ENCODE measurements around the gene RNF13. TPM values are rescaled to one million over a fixed set of nuclear protein-coding genes. Genes with fewer than 3 reads are reported as not detected.
"Not testable (repeated sequence)": the region's sequence is repeated elsewhere in the genome, so short reads cannot be mapped to it uniquely, and the experiment has no call there.

The RNF13 gene
- polyA plus RNA-seq, 6 donors from 2014 or later, result 162 to 235 (median 220) TPM

DNA sequence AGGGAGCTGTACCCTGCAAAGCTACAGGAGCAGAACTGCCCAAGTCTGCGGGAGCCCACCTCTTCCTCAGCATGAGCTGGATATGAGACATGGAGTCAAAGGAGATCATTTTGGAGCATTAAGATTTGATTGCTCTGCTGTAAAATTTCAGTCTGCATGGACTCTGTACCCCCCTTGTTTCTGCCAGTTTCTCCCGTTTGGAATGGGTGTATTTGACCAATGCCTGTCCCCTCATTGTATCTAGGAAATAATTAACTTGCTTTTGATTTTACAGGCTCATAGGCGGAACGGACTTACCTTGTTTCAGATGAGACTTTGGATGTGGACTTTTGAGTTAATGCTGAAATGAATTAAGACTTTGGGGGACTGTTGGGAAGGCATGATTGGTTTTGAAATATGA, 18.3 kb downstream of the RNF13 start:
- H3K9me3 Mint-ChIP-seq, result peaks cover 9 to 64% (median 55%) of the 10 kb centered on the region in 7 donors
- peaks cover 21 to 32% of the 10 kb centered on the region in 2 donors for H3K36me3 Mint-ChIP-seq
- peaks cover 8 to 17% (median 13%) of the 10 kb centered on the region in 3 donors for H3K4me1 Mint-ChIP-seq
- no peaks in the 10 kb centered on the region for H3K27me3 Mint-ChIP-seq
- ATAC-seq (ENCODE audit: low read depth in 2 of 2) (no peak), DNase-seq (no peak)
- H3K27ac Mint-ChIP-seq, result peak overlapping the region in 1 of 6 donors; percentile 15
- H3K4me3 Mint-ChIP-seq, result no peak overlapping the region

- Mint-ChIP-seq H3K27ac (no peak overlapping the region), H3K9me3 (peaks cover 9 to 71% (median 61%) of the 10 kb centered on the region in 7 donors), H3K36me3 (peaks cover 21 to 38% of the 10 kb centered on the region in 2 donors), H3K4me3 (no peak overlapping the region), H3K27me3 (no peaks in the 10 kb centered on the region), H3K4me1 (peaks cover 6 to 13% (median 10%) of the 10 kb centered on the region in 3 donors)
- ATAC-seq (ENCODE audit: low read depth in 2 of 2) (no peak), DNase-seq (no peak)
Observed at GRCh38 chr3:149832086-149832485, 19.1 kb downstream of the RNF13 start.

- Mint-ChIP-seq H3K4me1 (peaks cover 6 to 10% (median 7%) of the 10 kb centered on the region in 3 donors), H3K27ac (no peak overlapping the region), H3K9me3 (peaks cover 9 to 82% (median 70%) of the 10 kb centered on the region in 7 donors)
Observed at GRCh38 chr3:149833241-149833640, 20.2 kb downstream of the RNF13 start.

GRCh38 chr3:149838491-149838890, 25.5 kb downstream of the RNF13 start:
- not testable (repeated sequence) for H3K27ac Mint-ChIP-seq; DNase-seq; H3K4me3 Mint-ChIP-seq; ATAC-seq (ENCODE audit: low read depth in 2 of 2); H3K27me3 Mint-ChIP-seq
- Mint-ChIP-seq H3K36me3 (peaks cover 24 to 39% of the 10 kb centered on the region in 2 donors), H3K4me1 (peaks cover 30 to 34% (median 30%) of the 10 kb centered on the region in 3 donors), H3K9me3 (peaks cover 4 to 55% (median 41%) of the 10 kb centered on the region in 7 donors)

More at GRCh38 chr3:149833241-149833640, 20.2 kb downstream of the RNF13 start:
- ATAC-seq (ENCODE audit: low read depth in 2 of 2), result no peak
- Mint-ChIP-seq H3K27me3 (no peaks in the 10 kb centered on the region), H3K36me3 (peaks cover 29 to 49% of the 10 kb centered on the region in 2 donors), H3K4me3 (no peak overlapping the region)
- DNase-seq, result no peak

DNA sequence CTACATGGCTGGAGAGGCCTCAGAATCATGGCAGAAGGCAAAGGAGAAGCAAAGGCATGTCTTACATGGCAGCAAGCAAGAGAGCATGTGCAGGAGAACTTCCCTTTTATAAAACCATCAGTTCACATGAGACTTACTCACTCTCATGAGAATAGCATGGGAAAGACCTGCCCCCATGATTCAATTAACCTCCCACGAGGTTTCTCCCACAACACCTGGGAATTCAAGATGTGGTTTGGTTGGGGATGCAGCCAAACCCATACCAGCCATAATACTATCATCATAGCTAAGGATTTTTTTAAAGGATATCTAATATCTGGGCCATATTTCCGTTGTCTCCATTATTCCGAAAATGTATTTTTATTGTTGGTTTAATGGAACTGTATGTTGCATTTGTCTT, 26.5 kb downstream of the RNF13 start:
- H3K27ac Mint-ChIP-seq; DNase-seq; H3K27me3 Mint-ChIP-seq; ATAC-seq (ENCODE audit: low read depth in 2 of 2): not testable (repeated sequence)
- Mint-ChIP-seq H3K9me3 (peaks cover 4 to 46% (median 34%) of the 10 kb centered on the region in 7 donors), H3K4me1 (peaks cover 36 to 44% (median 37%) of the 10 kb centered on the region in 3 donors), H3K4me3 (peak overlapping the region in 1 of 8 donors; percentile 21), H3K36me3 (peaks cover 23 to 38% of the 10 kb centered on the region in 2 donors)

DNA sequence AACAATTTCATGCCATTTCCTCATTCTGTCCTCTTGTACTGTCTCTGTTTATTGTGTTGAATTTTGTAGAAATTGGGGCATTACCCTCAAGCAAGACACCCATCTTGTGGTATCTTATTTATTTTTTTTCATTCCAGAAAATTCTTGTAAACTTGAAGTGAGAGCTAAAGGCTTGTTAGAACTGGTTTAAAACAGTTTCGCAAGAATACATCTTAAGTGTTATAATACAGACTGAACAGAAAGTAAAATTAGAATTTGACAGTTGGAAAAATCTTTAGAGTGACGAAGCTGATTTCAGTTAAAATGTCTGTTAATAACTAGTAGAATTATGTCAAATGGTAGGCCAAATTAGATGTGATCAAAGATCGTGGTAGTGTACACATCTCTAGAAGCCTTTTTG, 26.9 kb downstream of the RNF13 start:
- ATAC-seq (ENCODE audit: low read depth in 2 of 2), result no peak
- Mint-ChIP-seq H3K4me1 (peaks cover 38 to 48% (median 39%) of the 10 kb centered on the region in 3 donors), H3K4me3 (peak overlapping the region in 1 of 8 donors; percentile 21)

DNA sequence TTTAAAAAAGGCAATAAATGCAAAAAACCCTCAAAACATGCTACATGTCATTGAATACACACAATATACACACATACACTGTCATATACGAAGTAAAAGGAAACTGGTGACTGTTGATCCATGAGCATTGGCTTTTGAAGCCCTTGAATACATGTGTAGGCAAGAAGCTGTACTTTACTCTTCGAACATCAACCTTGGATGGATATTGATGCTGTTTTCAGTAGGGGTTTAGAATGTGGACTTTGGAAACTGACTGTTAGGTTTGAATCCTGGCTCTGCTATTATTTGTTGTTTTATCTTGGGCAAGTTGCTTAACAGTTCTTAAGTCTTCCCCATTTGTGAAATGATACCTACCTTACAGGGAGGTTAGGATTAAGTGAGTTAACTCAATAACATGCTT, 30.5 kb downstream of the RNF13 start:
- no peak for DNase-seq
- H3K4me1 Mint-ChIP-seq, result peaks cover 53 to 65% (median 55%) of the 10 kb centered on the region in 3 donors
- H3K27me3 Mint-ChIP-seq, result no peaks in the 10 kb centered on the region
- H3K27ac Mint-ChIP-seq, result peak overlapping the region in 1 of 6 donors; percentile 61
- H3K36me3 Mint-ChIP-seq, result peaks cover 26 to 34% of the 10 kb centered on the region in 2 donors
- no peak overlapping the region for H3K4me3 Mint-ChIP-seq
- H3K9me3 Mint-ChIP-seq, result peaks cover 4 to 11% (median 6%) of the 10 kb centered on the region in 7 donors
- ATAC-seq (ENCODE audit: low read depth in 2 of 2), result no peak

More for the DNA sequence above, 26.9 kb downstream of the RNF13 start:
- H3K9me3 Mint-ChIP-seq, result peaks cover under 1 to 42% (median 30%) of the 10 kb centered on the region in 7 donors
- no peaks in the 10 kb centered on the region for H3K27me3 Mint-ChIP-seq
- peak overlapping the region in 2 of 6 donors; percentile 21 to 34 for H3K27ac Mint-ChIP-seq
- peaks cover 19 to 34% of the 10 kb centered on the region in 2 donors for H3K36me3 Mint-ChIP-seq
- no peak for DNase-seq

- no peak overlapping the region for H3K4me3 Mint-ChIP-seq
- peaks cover 55 to 69% (median 58%) of the 10 kb centered on the region in 3 donors for H3K4me1 Mint-ChIP-seq
- no peak for DNase-seq
- no peak for ATAC-seq (ENCODE audit: low read depth in 2 of 2)
- peak overlapping the region in 2 of 6 donors; percentile 36 to 61 for H3K27ac Mint-ChIP-seq
- H3K9me3 Mint-ChIP-seq, result peaks cover 4 to 11% (median 6%) of the 10 kb centered on the region in 7 donors
- peaks cover 29 to 35% of the 10 kb centered on the region in 2 donors for H3K36me3 Mint-ChIP-seq
- no peaks in the 10 kb centered on the region for H3K27me3 Mint-ChIP-seq
Observed at GRCh38 chr3:149844091-149844490, 31.1 kb downstream of the RNF13 start.

DNA sequence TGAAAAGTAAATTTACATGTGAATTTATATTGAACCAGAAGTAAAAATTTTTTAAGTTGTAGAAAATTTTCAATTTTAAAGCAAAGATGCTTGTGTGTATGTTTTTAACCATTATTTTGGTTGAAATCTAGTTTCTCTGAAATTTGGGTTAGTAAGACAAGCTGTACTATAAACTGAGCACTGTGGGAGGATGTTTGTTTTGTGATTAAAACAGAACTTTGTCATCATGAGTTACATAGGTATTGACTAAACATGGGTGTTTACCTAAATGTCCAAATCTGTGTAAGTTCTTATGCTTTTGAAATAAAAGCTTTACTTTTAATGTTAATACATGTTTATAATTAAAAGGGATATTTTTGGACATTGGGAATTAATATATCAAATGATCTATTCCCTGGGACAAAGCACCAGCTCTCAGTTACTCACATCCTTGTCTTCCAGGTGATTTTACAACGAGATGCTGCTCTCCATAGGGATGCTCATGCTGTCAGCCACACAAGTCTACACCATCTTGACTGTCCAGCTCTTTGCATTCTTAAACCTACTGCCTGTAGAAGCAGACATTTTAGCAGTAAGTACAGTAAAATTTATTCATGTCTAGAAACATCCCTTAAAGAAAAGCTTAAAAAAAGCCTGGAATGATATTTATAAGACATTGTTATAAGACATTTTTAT, 32.7 kb downstream of the RNF13 start:
- no peak overlapping the region for H3K4me3 Mint-ChIP-seq
- no peaks in the 10 kb centered on the region for H3K27me3 Mint-ChIP-seq
- H3K27ac Mint-ChIP-seq, result peak overlapping the region in 1 of 6 donors; percentile 16
- H3K36me3 Mint-ChIP-seq, result peaks cover 22 to 32% of the 10 kb centered on the region in 2 donors
- ATAC-seq (ENCODE audit: low read depth in 2 of 2), result no peak
- peaks cover 0 to 6% (median 0%) of the 10 kb centered on the region in 7 donors for H3K9me3 Mint-ChIP-seq
- H3K4me1 Mint-ChIP-seq, result peaks cover 45 to 59% (median 48%) of the 10 kb centered on the region in 3 donors
- no peak for DNase-seq

GRCh38 chr3:149848238-149848637, 35.2 kb downstream of the RNF13 start:
- peaks cover 0 to 6% (median 0%) of the 10 kb centered on the region in 7 donors for H3K9me3 Mint-ChIP-seq
- peaks cover 35 to 51% (median 40%) of the 10 kb centered on the region in 3 donors for H3K4me1 Mint-ChIP-seq
- no peak overlapping the region for H3K4me3 Mint-ChIP-seq
- no peaks in the 10 kb centered on the region for H3K27me3 Mint-ChIP-seq
- peak overlapping the region in 5 of 6 donors; percentile 10 to 67 (median 56) for H3K27ac Mint-ChIP-seq
- ATAC-seq (ENCODE audit: low read depth in 2 of 2), result peak in 1 of 2 donors; percentile 58
- peaks cover 30 to 32% of the 10 kb centered on the region in 2 donors for H3K36me3 Mint-ChIP-seq
- no peak for DNase-seq

GRCh38 chr3:149848688-149849087, 35.7 kb downstream of the RNF13 start:
- Mint-ChIP-seq H3K4me3 (peak overlapping the region in 2 of 8 donors; percentile 30 to 78), H3K36me3 (peaks cover 30 to 32% of the 10 kb centered on the region in 2 donors), H3K4me1 (peaks cover 34 to 46% (median 38%) of the 10 kb centered on the region in 3 donors)

GRCh38 chr3:149850787-149851584, 38.0 kb downstream of the RNF13 start:
- no peaks in the 10 kb centered on the region for H3K27me3 Mint-ChIP-seq
- DNase-seq, result no peak
- ATAC-seq (ENCODE audit: low read depth in 2 of 2), result no peak
- peaks cover 27 to 36% (median 31%) of the 10 kb centered on the region in 3 donors for H3K4me1 Mint-ChIP-seq
- peaks cover 0 to 8% (median 0%) of the 10 kb centered on the region in 7 donors for H3K9me3 Mint-ChIP-seq
- no peak overlapping the region for H3K4me3 Mint-ChIP-seq
- peaks cover 39 to 42% of the 10 kb centered on the region in 2 donors for H3K36me3 Mint-ChIP-seq
- peak overlapping the region in 3 of 6 donors; percentile 8 to 52 (median 49) for H3K27ac Mint-ChIP-seq

More at GRCh38 chr3:149848688-149849087, 35.7 kb downstream of the RNF13 start:
- no peak for ATAC-seq (ENCODE audit: low read depth in 2 of 2)
- Mint-ChIP-seq H3K9me3 (peaks cover 0 to 6% (median 0%) of the 10 kb centered on the region in 7 donors), H3K27ac (peak overlapping the region in 4 of 6 donors; percentile 10 to 61 (median 46)), H3K27me3 (no peaks in the 10 kb centered on the region)
- no peak for DNase-seq

GRCh38 chr3:149858911-149859310, 45.9 kb downstream of the RNF13 start:
- H3K36me3 Mint-ChIP-seq, result peaks cover 26 to 29% of the 10 kb centered on the region in 2 donors
- peaks cover 8 to 30% (median 15%) of the 10 kb centered on the region in 3 donors for H3K4me1 Mint-ChIP-seq
- H3K4me3 Mint-ChIP-seq, result no peak overlapping the region
- ATAC-seq (ENCODE audit: low read depth in 2 of 2) (no peak), DNase-seq (no peak)
- peak overlapping the region in 1 of 6 donors; percentile 5 for H3K27ac Mint-ChIP-seq
- H3K9me3 Mint-ChIP-seq, result peaks cover 0 to 2% (median 0%) of the 10 kb centered on the region in 7 donors
- no peaks in the 10 kb centered on the region for H3K27me3 Mint-ChIP-seq

Measured in naive B cell (primary cell).